SU-DHL-6 (cell line): ENCODE measurements around the gene PRRG4.

ENCODE experiments used
- EZH2phosphoT487 ChIP-seq: fragments of 200-600 bp; sonication (generic), shearing (Covaris generic); conservative IDR thresholded peaks from 2 replicates; pipeline ENCODE4 v1.6.1; 2018; ENCODE audit warnings: mild to moderate bottlenecking, antibody characterized with exemption, low read length, moderate library complexity, mixed read lengths
- TF ChIP-seq, protein P1 (sequence below): fragments of 200-600 bp; sonication (generic); IDR thresholded peaks from one replicate; pipeline ENCODE4 v1.5.1; 2017; ENCODE audit warnings: antibody characterized with exemption, mild to moderate bottlenecking, low read length, moderate library complexity; ENCODE audit not compliant: insufficient read depth, poor library complexity, severe bottlenecking

DNA sequence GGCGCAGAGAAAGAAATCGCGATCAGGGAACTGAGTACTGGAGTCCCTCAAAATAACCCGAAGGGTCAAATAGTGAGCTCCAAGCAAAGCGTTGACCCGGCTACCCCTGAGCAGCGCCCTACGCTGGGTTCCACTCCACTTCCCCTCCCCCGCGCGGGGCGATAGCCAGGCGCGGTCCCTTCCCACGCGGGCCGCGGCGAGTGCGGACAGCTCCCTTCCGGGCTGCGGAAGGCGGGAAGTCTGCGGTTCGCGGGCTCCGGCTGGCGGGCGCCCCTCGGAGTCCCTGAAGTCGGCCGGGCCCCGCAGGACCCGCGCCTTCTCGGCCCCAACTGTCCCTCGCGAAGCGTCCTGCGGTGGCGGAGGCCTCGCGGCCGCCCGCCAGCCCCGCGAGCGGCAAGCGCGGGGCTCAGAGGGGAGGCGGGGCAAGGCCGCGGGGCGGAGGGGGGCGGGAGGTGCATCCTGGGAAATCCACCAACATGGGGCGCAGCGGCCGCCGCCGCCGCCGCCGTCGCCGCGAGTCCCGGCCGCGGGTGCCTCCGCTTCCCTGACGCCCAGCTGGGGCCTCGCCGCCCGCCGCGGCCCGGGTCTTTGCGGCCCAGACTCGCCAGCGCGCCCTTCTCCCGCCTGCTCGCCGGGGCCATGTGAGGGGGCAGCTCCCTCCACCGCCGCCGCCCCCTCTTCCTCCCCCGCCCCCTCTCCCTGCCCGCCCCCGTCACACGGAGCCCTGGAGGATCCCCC lies 62.8 kb downstream of the PRRG4 start, which contains the start of gene QSER1:
- no peak for TF ChIP-seq EZH2phosphoT487
- TF ChIP-seq, protein P1, sequence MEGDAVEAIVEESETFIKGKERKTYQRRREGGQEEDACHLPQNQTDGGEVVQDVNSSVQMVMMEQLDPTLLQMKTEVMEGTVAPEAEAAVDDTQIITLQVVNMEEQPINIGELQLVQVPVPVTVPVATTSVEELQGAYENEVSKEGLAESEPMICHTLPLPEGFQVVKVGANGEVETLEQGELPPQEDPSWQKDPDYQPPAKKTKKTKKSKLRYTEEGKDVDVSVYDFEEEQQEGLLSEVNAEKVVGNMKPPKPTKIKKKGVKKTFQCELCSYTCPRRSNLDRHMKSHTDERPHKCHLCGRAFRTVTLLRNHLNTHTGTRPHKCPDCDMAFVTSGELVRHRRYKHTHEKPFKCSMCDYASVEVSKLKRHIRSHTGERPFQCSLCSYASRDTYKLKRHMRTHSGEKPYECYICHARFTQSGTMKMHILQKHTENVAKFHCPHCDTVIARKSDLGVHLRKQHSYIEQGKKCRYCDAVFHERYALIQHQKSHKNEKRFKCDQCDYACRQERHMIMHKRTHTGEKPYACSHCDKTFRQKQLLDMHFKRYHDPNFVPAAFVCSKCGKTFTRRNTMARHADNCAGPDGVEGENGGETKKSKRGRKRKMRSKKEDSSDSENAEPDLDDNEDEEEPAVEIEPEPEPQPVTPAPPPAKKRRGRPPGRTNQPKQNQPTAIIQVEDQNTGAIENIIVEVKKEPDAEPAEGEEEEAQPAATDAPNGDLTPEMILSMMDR, result no peak
